Kidney tubule cell (primary cell): Measurements from ENCODE around the gene MED22.
"Not testable (repeated sequence)": the region's sequence is repeated elsewhere in the genome, so short reads cannot be mapped to it uniquely, and the experiment has no call there.

Source experiments
- DNase-seq: peaks from one replicate; pipeline ENCODE4 v3.0.0-alpha.2; 2018; ENCODE audit warnings: low spot score

MED22 gene

GRCh38 chr9:133304477-133305377, 43.2 kb downstream of the MED22 start:
- DNase-seq, result no peak

GRCh38 chr9:133304158-133304470, 43.8 kb downstream of the MED22 start:
- DNase-seq, result no peak

GRCh38 chr9:133303266-133304157, 44.4 kb downstream of the MED22 start:
- DNase-seq, result no peak

GRCh38 chr9:133301253-133302230, 46.4 kb downstream of the MED22 start:
- no peak for DNase-seq

GRCh38 chr9:133299996-133300395, 47.9 kb downstream of the MED22 start:
- DNase-seq, result not testable (repeated sequence)

GRCh38 chr9:133294257-133294656, 53.7 kb downstream of the MED22 start:
- no peak for DNase-seq

GRCh38 chr9:133290751-133291302, 57.1 kb downstream of the MED22 start:
- no peak for DNase-seq
